SKM-1 treated with dmso at 0.1 percent for 144 hours (cell line): ENCODE results near the gene TESK2.
A peak's percentile ranks its signal among the peaks of the same experiment; 100 is the strongest.
"Not testable (repeated sequence)": the region's sequence is repeated elsewhere in the genome, so short reads cannot be mapped to it uniquely, and the experiment has no call there.

ENCODE experiments used
- DNase-seq: peaks from one replicate; lab custom pipeline; 2025; ENCODE audit not compliant: unreplicated experiment; lab: John Stamatoyannopoulos, UW

TESK2 gene

DNA sequence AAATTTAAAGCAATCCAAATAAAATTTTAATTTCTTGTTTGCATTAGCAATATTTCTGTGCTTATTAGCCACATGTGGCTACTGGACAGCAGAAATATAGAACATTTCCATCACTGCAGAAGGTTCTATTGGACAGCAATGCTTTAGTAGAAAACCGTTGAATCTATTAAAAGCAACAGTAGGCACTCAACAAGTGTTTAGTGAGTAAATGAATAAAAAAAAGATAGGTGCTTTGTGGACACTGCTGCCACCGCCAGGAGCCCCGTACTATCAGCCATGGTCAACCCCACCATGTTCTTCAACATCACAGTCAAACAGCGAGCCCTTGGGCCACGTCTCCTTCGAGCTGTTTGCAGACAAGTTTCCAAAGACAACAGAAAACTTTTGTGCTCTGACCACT lies 76.2 kb downstream of the TESK2 start:
- DNase-seq = no peak

GRCh38 chr1:45412899-45413298 lies 78.1 kb downstream of the TESK2 start:
- no peak for DNase-seq

GRCh38 chr1:45411510-45411899 lies 79.5 kb downstream of the TESK2 start:
- no peak for DNase-seq

- DNase-seq = no peak
Measured at GRCh38 chr1:45410850-45411509, 80.0 kb downstream of the TESK2 start.

GRCh38 chr1:45409276-45409675 lies 81.7 kb downstream of the TESK2 start:
- DNase-seq = peak; percentile 45

DNA sequence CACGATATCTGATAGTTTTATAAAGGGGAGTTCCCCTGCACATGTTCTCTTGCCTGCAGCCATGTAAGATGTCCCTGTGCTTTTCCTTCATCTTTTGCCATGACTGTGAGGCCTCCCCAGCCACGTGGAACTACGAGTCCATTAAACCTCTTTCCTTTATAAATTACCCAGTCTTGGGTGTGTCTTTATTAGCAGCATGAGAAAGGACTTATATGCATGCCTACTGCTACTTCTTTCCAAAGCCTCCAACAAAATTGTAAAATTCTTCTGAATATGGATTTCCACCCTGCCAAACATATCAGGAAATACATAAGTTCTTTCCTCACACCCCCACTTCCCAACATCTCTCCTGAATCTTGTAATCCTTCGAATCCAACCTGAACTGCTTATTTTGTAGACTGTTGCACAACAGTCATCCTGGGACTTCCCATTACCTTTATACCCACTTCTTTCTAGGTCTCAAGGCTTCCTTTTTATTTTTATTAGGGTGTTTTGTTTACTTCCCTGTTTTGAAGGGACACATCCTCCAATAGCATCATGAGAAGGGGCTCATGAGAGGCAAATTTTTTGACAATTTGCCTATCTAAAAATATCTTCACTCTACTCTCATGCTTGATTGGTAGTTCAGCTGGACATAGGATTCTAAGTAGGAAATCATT lies 83.2 kb downstream of the TESK2 start:
- DNase-seq = no peak

GRCh38 chr1:45405636-45406035 lies 85.3 kb downstream of the TESK2 start:
- DNase-seq = no peak

GRCh38 chr1:45403718-45404117 lies 87.2 kb downstream of the TESK2 start:
- no peak for DNase-seq

DNA sequence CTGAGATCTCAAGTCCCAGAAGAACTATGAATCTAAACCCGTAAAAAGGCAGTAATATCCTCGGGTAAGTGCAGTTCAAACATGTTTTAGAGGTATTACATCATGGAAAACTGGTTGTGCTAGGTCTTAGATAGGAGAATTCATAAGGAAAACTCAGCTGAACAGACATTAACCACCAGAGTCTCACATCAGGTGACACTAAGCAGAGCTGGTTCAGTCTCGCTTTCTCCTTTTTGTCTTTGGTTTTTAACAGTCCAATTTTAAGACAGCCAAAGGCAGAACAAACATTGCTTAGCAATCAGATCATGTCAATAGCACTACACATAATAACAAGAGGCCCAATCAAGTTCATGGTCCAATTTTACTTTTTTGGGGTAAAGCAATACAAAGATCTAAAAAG lies 87.7 kb downstream of the TESK2 start:
- no peak for DNase-seq

GRCh38 chr1:45401524-45401923 lies 89.4 kb downstream of the TESK2 start:
- no peak for DNase-seq

GRCh38 chr1:45400049-45400448 lies 90.9 kb downstream of the TESK2 start:
- no peak for DNase-seq

DNA sequence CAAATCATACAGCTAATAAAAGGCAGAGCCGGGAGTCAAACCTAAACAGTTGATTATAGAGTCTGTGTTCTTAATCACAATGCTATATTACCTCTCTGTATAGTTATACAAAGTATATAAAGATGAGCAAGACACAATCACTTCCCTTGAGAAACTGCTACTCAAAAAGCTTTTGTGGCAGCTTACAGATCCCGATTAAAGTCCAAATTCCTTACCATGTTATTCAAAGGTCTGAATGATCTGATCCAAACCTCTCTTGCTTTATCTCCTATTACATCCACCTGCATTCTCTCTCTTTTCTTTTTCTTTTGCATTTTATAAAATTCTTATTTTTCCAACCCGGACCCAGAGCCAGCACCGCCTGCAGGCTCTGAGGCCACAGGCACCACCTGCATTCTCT lies 93.7 kb downstream of the TESK2 start:
- DNase-seq = no peak

DNA sequence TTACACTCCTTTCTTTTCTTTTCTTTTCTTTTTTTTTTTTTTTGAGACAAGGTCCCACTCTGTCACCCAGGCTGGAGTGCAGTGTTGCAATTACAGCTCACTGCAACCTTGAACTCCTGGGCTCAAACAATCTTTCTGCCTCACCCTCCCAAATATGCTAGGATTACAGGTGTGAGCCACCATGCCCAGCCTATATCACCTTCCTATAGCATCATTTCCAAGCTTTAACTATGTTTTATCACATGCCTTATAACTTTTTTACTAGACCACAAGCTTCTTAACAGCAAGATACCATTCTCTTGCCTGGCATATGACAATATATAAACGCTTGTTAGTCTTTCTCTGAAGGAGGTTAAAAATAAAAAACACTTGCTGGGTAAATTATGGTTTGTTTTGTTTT lies 95.4 kb downstream of the TESK2 start:
- no peak for DNase-seq

DNA sequence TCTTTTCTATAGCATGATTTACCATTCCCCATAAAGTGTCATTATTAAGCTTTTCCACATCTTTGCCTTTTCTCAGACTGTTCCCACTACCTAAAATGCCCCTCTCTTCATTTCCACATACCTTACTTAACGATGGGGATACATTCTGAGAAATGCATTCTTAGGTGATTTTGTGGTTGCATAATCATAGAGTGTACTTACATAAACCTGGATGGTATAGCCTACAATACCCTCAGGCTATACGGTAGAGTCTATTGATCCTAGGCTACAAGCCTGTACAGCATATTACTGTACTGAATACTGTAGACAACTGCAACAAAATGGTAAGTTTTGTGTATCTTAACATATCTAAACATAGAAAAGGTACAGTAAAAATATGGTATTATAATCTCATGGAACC lies 95.9 kb downstream of the TESK2 start:
- DNase-seq = no peak

GRCh38 chr1:45394342-45394741 lies 96.6 kb downstream of the TESK2 start:
- DNase-seq = no peak

DNA sequence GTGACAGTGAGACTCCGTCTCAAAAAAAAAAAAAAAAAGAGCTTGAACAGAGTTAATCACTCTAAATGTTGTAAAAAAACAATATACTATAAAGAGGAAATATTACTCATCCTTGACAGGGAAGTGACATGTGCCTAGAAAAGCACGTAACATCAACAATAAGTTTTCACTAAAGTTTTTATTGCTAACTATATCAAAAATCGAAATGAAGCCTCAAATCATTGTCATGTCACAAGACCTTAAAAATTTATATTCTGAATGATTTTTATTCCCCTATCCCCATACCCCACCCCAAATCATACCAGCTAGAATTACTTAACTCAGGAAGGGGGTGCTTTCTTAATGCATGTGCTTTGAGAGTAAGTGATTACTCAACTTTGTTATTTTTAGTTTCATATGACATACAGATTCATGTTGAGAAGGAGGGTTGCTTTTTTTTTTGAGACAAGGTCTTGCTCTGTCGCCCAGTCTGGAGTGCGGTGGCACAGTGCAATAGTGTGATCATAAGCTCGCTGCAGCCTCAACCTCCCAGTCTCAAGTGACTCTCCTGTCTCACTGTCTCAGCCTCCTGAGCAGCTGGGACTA lies 97.2 kb downstream of the TESK2 start:
- DNase-seq = peak; percentile 75

- DNase-seq = no peak
Measured at GRCh38 chr1:45386219-45386618, 104.7 kb downstream of the TESK2 start.

DNA sequence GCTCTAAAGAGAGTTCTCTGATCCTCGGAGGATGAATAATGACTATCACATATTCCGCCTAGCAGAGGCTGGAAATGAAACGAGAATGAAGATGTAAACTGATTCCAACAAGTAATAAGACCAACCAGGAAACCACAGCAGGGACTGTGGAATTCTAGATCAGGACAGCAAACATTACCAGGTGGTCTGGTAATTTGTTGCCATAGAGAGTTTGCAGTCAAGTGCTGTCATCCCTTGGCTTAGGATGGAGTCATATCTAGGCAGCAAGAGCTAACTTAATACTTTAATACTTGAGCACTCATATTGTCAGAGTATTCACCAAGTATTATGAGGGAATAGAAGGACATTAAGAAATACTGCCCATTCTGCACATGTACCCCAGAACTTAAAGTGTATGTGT lies 105.7 kb downstream of the TESK2 start:
- no peak for DNase-seq

DNA sequence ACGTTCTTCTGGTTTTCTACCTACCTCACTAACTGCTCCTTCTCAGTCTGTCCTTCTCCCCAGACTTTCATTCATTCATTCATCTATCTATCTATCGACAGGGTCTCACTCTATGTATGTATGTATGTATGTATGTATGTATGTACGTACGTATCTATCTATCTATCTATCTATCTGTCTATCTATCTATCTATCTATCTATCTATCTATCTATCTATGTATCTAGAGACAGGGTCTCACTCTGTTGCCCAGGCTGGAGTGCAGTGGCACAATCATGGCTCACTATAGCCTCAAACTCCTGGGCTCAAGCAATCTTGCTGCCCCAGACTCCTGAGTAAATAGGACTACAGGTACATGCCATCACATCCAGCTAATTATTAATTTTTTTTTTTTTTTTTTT lies 106.8 kb downstream of the TESK2 start:
- DNase-seq = not testable (repeated sequence)

DNA sequence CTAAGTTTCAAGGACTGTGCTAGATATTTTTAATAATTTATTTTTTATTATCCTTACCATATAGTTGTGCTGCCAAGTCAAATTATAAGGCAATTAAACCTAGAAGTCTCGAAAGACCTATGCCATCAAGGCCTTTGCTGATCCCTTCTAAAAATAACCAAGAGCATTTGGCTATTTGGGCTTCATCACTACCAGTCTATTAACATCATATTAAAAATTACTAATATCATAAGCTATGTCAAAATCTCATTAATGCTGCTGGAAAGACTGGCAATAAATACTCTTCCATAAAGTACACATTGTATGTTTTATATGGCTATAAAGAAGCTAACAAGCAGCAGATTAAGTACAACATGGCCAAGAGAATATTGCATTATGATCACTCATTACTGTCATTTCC lies 107.8 kb downstream of the TESK2 start:
- DNase-seq = no peak

DNA sequence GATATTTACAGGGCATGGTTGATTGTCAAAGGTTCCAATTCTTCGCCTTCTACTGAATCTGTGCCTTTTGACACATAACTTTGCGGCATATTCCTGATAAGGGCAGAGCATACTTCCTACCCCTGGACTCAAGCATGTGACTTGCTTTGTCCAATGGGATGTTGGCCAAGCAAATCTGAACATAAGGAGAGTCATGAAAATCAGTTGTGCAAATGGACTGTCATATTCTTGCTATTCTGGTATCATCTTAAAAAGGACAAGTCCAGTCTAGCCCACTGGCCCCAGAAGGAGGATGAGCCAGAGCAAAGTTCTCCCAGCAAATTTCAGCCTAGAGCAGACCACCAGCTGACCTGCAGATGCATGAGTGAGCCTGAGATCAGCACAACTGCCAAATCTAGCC lies 109.7 kb downstream of the TESK2 start:
- DNase-seq = no peak

DNA sequence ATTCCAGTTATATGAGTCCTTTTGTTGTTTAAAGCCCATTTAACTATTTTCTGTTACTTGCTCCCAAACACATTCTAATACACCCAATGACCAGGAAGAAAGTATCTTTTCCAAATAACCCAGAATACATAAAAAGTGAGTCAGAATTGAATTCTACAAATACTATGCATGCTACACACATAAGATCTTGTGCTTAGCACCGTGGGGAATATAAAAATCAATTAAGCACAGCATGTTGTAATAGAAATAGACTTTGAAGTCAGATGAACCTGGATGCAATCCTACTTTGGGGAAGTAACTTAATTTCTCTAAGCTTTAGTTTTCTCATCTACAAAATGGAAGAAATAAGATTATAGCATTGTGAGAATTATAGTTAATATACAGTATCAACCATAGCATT lies 110.2 kb downstream of the TESK2 start:
- DNase-seq = no peak

GRCh38 chr1:45380125-45380524 lies 110.8 kb downstream of the TESK2 start:
- no peak for DNase-seq
